ENCODE data around the gene TRIP13.

GRCh38 chr5:961002-961710, 68.5 kb downstream of the TRIP13 start:
- TF ChIP-seq CTCF (IDR thresholded peaks at IDR 0.05; ENCODE audit: low read length), result no peak
- no peak for TF ChIP-seq EZH2 (optimal IDR thresholded peaks at IDR 0.05; ENCODE audit: low read depth, low read length)
- TF ChIP-seq EZH2phosphoT487 (IDR thresholded peaks at IDR 0.05; ENCODE audit: low read length), result no peak

Data from MM.1S (cell line).